ENCODE results near the gene PPP1R1B. TPM values are rescaled to one million over a fixed set of nuclear protein-coding genes. Genes with fewer than 3 reads are reported as not detected.
"Not testable (repeated sequence)": the region's sequence is repeated elsewhere in the genome, so short reads cannot be mapped to it uniquely, and the experiment has no call there.

The PPP1R1B gene
- total RNA-seq, 4 donors from 2014 or later = 2.7 to 12.2 (median 8.6) TPM

DNA sequence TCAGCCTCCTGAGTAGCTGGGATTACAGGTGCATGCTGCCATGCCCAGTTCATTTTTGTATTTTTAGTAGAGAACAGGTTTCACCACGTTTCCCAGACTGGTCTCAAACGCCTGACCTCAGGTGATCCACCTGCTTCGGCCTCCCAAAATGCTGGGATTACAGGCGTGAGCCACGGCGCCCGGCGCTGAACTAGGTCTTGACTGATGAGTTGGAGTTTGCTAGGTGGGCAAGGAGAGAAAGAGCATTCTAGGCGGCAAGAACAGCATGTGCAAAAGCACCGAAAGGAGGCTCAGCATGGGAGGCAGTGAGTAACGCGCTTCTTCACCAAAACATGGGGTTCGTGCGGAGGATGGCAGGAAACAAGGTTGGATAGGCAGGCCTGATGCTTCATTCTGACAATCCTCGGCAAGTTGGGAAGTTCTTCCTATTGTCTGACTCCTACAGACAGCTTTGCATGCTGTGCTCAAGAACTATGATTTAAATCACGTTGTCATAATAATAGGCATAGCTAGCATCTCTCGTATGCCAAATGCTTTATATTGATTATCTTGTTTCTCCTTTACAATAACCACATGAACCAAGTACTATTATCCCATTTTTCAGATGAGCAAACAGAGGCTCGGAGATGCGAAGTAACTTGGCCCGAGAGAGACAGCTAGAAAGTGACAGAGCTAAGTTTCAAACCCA, 45.5 kb upstream of the PPP1R1B start:
- ATAC-seq = no peak
- no peaks in the 10 kb centered on the region for H3K36me3 ChIP-seq
- no peaks in the 10 kb centered on the region for H3K9me3 ChIP-seq
- TF ChIP-seq, protein P1, sequence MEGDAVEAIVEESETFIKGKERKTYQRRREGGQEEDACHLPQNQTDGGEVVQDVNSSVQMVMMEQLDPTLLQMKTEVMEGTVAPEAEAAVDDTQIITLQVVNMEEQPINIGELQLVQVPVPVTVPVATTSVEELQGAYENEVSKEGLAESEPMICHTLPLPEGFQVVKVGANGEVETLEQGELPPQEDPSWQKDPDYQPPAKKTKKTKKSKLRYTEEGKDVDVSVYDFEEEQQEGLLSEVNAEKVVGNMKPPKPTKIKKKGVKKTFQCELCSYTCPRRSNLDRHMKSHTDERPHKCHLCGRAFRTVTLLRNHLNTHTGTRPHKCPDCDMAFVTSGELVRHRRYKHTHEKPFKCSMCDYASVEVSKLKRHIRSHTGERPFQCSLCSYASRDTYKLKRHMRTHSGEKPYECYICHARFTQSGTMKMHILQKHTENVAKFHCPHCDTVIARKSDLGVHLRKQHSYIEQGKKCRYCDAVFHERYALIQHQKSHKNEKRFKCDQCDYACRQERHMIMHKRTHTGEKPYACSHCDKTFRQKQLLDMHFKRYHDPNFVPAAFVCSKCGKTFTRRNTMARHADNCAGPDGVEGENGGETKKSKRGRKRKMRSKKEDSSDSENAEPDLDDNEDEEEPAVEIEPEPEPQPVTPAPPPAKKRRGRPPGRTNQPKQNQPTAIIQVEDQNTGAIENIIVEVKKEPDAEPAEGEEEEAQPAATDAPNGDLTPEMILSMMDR (IDR thresholded peaks at IDR 0.05) = no peak
- TF ChIP-seq EP300 (IDR thresholded peaks at IDR 0.05) (no peak), POLR2AphosphoS5 (IDR thresholded peaks at IDR 0.05) (no peak), POLR2A (IDR thresholded peaks at IDR 0.05) (no peak)
- 87 to 90% methylated on average over 9 of the region's 20 CpGs for WGBS, 2 donors (ENCODE audit: low coverage in 1 of 2)
- H3K27ac ChIP-seq = no peak overlapping the region
- peaks cover 23% of the 10 kb centered on the region for H3K27me3 ChIP-seq
- no peaks in the 10 kb centered on the region for H3K4me1 ChIP-seq
- no peak overlapping the region for H3K4me3 ChIP-seq

DNA sequence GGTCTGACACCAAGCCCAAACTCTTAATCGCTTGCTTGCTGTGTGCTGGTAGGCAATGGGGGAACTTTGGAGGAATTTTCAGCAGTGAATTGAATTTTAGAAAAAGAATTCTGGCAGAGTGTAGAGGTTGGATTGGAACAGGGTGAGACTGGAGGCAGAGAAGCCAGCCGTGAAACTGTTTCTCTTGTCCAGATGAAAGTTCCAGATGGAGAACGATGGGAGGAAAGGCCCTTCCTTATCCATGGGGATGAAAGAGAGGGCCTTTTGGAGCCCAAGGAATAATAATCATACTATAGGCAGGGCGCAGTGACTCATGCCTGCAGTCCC, 45.0 kb upstream of the PPP1R1B start:
- no peaks in the 10 kb centered on the region for H3K4me1 ChIP-seq
- WGBS, 2 donors (ENCODE audit: low coverage in 1 of 2) = 80% methylated on average over 4 of the region's 4 CpGs; no CpG with 5 or more reads in 1 of the 2 donors
- no peak overlapping the region for H3K4me3 ChIP-seq
- H3K27ac ChIP-seq = no peak overlapping the region
- H3K9me3 ChIP-seq = no peaks in the 10 kb centered on the region
- no peak for TF ChIP-seq POLR2AphosphoS5 (IDR thresholded peaks at IDR 0.05)
- TF ChIP-seq, protein P1 (IDR thresholded peaks at IDR 0.05) = no peak
- H3K36me3 ChIP-seq = no peaks in the 10 kb centered on the region
- no peak for ATAC-seq
- peaks cover 23% of the 10 kb centered on the region for H3K27me3 ChIP-seq

- H3K4me3 ChIP-seq = no peak overlapping the region
- no peaks in the 10 kb centered on the region for H3K4me1 ChIP-seq
- H3K9me3 ChIP-seq = no peaks in the 10 kb centered on the region
- WGBS, 2 donors (ENCODE audit: low coverage in 1 of 2) = 65% methylated on average over 2 of the region's 2 CpGs; no CpG with 5 or more reads in 1 of the 2 donors
- H3K27me3 ChIP-seq = peaks cover 31% of the 10 kb centered on the region
- no peak for ATAC-seq
- TF ChIP-seq POLR2AphosphoS5 (IDR thresholded peaks at IDR 0.05) = no peak
- no peak for TF ChIP-seq EP300 (IDR thresholded peaks at IDR 0.05)
- no peak for TF ChIP-seq POLR2A (IDR thresholded peaks at IDR 0.05)
- TF ChIP-seq, protein P1 (IDR thresholded peaks at IDR 0.05) = no peak
- H3K27ac ChIP-seq = no peak overlapping the region
- no peaks in the 10 kb centered on the region for H3K36me3 ChIP-seq
Measured at GRCh38 chr17:39582658-39583057, 44.1 kb upstream of the PPP1R1B start.

DNA sequence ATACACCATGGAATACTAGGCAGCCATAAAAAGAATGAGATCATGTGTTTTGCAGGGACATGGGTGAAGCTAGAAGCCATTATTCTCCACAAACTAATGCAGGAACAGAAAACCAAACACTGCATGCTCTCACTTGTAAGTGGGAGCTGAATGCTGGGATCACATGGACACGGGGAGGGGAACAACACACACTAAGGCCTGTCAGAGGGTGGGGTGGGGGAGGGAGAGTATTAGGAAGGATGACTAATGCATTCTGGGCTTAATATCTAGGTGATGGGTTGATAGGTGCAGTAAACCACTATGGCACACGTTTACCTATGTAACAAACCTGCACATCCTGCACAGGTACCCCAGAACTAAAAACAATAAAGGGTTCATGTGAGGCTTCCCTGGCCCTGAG, 36.6 kb upstream of the PPP1R1B start:
- 34% methylated on average over 2 of the region's 2 CpGs; no CpG with 5 or more reads in 1 of the 2 donors for WGBS, 2 donors (ENCODE audit: low coverage in 1 of 2)
- H3K9me3 ChIP-seq, H3K36me3 ChIP-seq, H3K4me3 ChIP-seq, H3K27ac ChIP-seq, ATAC-seq, H3K4me1 ChIP-seq: not testable (repeated sequence)
- peaks cover 52% of the 10 kb centered on the region for H3K27me3 ChIP-seq

- Histone ChIP-seq H3K27me3 (peaks cover 69% of the 10 kb centered on the region), H3K4me3 (no peak overlapping the region), H3K36me3 (no peaks in the 10 kb centered on the region), H3K27ac (no peak overlapping the region), H3K4me1 (peaks cover 0 to 10% (median 0%) of the 10 kb centered on the region in 3 donors), H3K9me3 (no peaks in the 10 kb centered on the region)
- 0 to 8% methylated on average over 2 to 13 of the region's 22 CpGs for WGBS, 2 donors (ENCODE audit: low coverage in 1 of 2)
- ATAC-seq = no peak
- TF ChIP-seq POLR2AphosphoS5 (IDR thresholded peaks at IDR 0.05) (no peak), EP300 (IDR thresholded peaks at IDR 0.05) (no peak), POLR2A (IDR thresholded peaks at IDR 0.05) (no peak)
- TF ChIP-seq, protein P1 (IDR thresholded peaks at IDR 0.05) = no peak
Measured at GRCh38 chr17:39591958-39592954, 34.5 kb upstream of the PPP1R1B start.

Measured in gastroesophageal sphincter (tissue), 4 donors.